ENCODE measurements around the gene DNAH2.

- TF ChIP-seq CREB1 (CRISPR knock-in tag; IDR thresholded peaks at IDR 0.05; ENCODE audit: low read depth) (no peak), POLR2AphosphoS5 (IDR thresholded peaks at IDR 0.05; ENCODE audit: low read depth) (no peak), CTCF (conservative IDR thresholded peaks at IDR 0.05; ENCODE audit: low read depth in 2 of 2) (no peak), REST (IDR thresholded peaks at IDR 0.05; ENCODE audit: unreplicated experiment) (no peak), EZH2phosphoT487 (IDR thresholded peaks at IDR 0.05; ENCODE audit: unreplicated experiment) (no peak), EZH2 (IDR thresholded peaks at IDR 0.05; ENCODE audit: low read depth, unreplicated experiment) (no peak), ZNF331 (CRISPR knock-in tag; IDR thresholded peaks at IDR 0.05; ENCODE audit: low read depth) (no peak), NANOG (IDR thresholded peaks at IDR 0.05; ENCODE audit: borderline replicate concordance) (no peak), JUNB (IDR thresholded peaks at IDR 0.05; ENCODE audit: unreplicated experiment) (no peak)
Measured at GRCh38 chr17:7846063-7846735, 128.7 kb downstream of the DNAH2 start.

All from GM23338 (cell line).